IPS-18a (cell line): ENCODE data around the gene ZNF585A.
"Not testable (repeated sequence)": the region's sequence is repeated elsewhere in the genome, so short reads cannot be mapped to it uniquely, and the experiment has no call there.

Experiments used
- H3K27ac ChIP-seq: one replicate; pipeline ENCODE4 v1.5.1; 2013; ENCODE audit warnings: low read length
- H3K27me3 ChIP-seq: one replicate; pipeline ENCODE4 v1.6.1; 2013; ENCODE audit warnings: mild to moderate bottlenecking, low read length; ENCODE audit not compliant: control insufficient read depth, insufficient read depth
- H3K36me3 ChIP-seq: one replicate; pipeline ENCODE4 v1.6.1; 2013; ENCODE audit warnings: low read depth, low read length; ENCODE audit not compliant: control insufficient read depth
- H3K4me1 ChIP-seq: one replicate; pipeline ENCODE4 v1.6.1; 2013; ENCODE audit warnings: low read depth, low read length; ENCODE audit not compliant: control insufficient read depth
- H3K4me3 ChIP-seq: one replicate; pipeline ENCODE4 v1.5.1; 2013; ENCODE audit warnings: low read length
- H3K9ac ChIP-seq: one replicate; pipeline ENCODE4 v1.6.1; 2013; ENCODE audit warnings: mild to moderate bottlenecking, low read length, moderate library complexity
- H3K9me3 ChIP-seq: one replicate; pipeline ENCODE4 v1.6.1; 2013; ENCODE audit warnings: low read depth, low read length; ENCODE audit not compliant: control insufficient read depth

The ZNF585A gene

GRCh38 chr19:37160153-37160552 is 12.3 kb downstream of the ZNF585A start:
- Histone ChIP-seq H3K27me3 (no peaks in the 10 kb centered on the region), H3K27ac (no peak overlapping the region), H3K9me3 (peaks cover 77% of the 10 kb centered on the region), H3K4me3 (no peak overlapping the region), H3K9ac (no peak overlapping the region), H3K36me3 (peaks cover 6% of the 10 kb centered on the region), H3K4me1 (no peaks in the 10 kb centered on the region)

GRCh38 chr19:37148214-37148613 is 24.3 kb downstream of the ZNF585A start:
- Histone ChIP-seq H3K27me3 (no peaks in the 10 kb centered on the region), H3K36me3 (peaks cover 7% of the 10 kb centered on the region), H3K27ac (no peak overlapping the region), H3K9ac (no peak overlapping the region), H3K4me3 (no peak overlapping the region), H3K4me1 (no peaks in the 10 kb centered on the region), H3K9me3 (peaks cover 61% of the 10 kb centered on the region)

- Histone ChIP-seq H3K36me3 (no peaks in the 10 kb centered on the region), H3K9ac (no peak overlapping the region), H3K4me1 (no peaks in the 10 kb centered on the region), H3K27ac (no peak overlapping the region), H3K27me3 (no peaks in the 10 kb centered on the region), H3K4me3 (no peak overlapping the region), H3K9me3 (peaks cover 84% of the 10 kb centered on the region)
Observed at GRCh38 chr19:37136111-37136510, 36.4 kb downstream of the ZNF585A start.

- Histone ChIP-seq H3K36me3 (peaks cover 16% of the 10 kb centered on the region), H3K9ac (no peak overlapping the region), H3K4me3 (no peak overlapping the region), H3K4me1 (no peaks in the 10 kb centered on the region), H3K9me3 (peaks cover 92% of the 10 kb centered on the region), H3K27me3 (no peaks in the 10 kb centered on the region), H3K27ac (no peak overlapping the region)
Observed at GRCh38 chr19:37128821-37129177, 43.7 kb downstream of the ZNF585A start.

- Histone ChIP-seq H3K36me3 (peaks cover 16% of the 10 kb centered on the region), H3K27me3 (no peaks in the 10 kb centered on the region), H3K4me3 (no peak overlapping the region), H3K9me3 (peaks cover 89% of the 10 kb centered on the region), H3K4me1 (no peaks in the 10 kb centered on the region), H3K9ac (no peak overlapping the region), H3K27ac (no peak overlapping the region)
Observed at GRCh38 chr19:37127999-37128820, 44.3 kb downstream of the ZNF585A start.

GRCh38 chr19:37122093-37122492 is 50.4 kb downstream of the ZNF585A start:
- H3K4me1 ChIP-seq, H3K27me3 ChIP-seq, H3K27ac ChIP-seq, H3K4me3 ChIP-seq, H3K36me3 ChIP-seq, H3K9ac ChIP-seq: not testable (repeated sequence)
- H3K9me3 ChIP-seq = peaks cover 42% of the 10 kb centered on the region

- Histone ChIP-seq H3K9me3 (peaks cover 48% of the 10 kb centered on the region), H3K9ac (no peak overlapping the region), H3K27ac (no peak overlapping the region), H3K4me3 (no peak overlapping the region), H3K27me3 (no peaks in the 10 kb centered on the region), H3K36me3 (no peaks in the 10 kb centered on the region), H3K4me1 (no peaks in the 10 kb centered on the region)
Observed at GRCh38 chr19:37114001-37114400, 58.5 kb downstream of the ZNF585A start.

GRCh38 chr19:37111753-37112152 is 60.7 kb downstream of the ZNF585A start:
- H3K9me3 ChIP-seq = peaks cover 69% of the 10 kb centered on the region
- H3K9ac ChIP-seq, H3K4me1 ChIP-seq, H3K27me3 ChIP-seq, H3K27ac ChIP-seq, H3K4me3 ChIP-seq, H3K36me3 ChIP-seq: not testable (repeated sequence)

GRCh38 chr19:37104135-37104534 is 68.4 kb downstream of the ZNF585A start:
- H3K27ac ChIP-seq, H3K36me3 ChIP-seq: not testable (repeated sequence)

GRCh38 chr19:37098570-37098969 is 73.9 kb downstream of the ZNF585A start:
- no peaks in the 10 kb centered on the region for H3K27me3 ChIP-seq
- peaks cover 66% of the 10 kb centered on the region for H3K9me3 ChIP-seq
- peaks cover 3% of the 10 kb centered on the region for H3K36me3 ChIP-seq
- no peak overlapping the region for H3K4me3 ChIP-seq
- H3K27ac ChIP-seq = no peak overlapping the region
- H3K4me1 ChIP-seq = no peaks in the 10 kb centered on the region
- H3K9ac ChIP-seq = no peak overlapping the region

More at GRCh38 chr19:37104135-37104534, 68.4 kb downstream of the ZNF585A start:
- H3K4me3 ChIP-seq, H3K4me1 ChIP-seq, H3K27me3 ChIP-seq, H3K9ac ChIP-seq: not testable (repeated sequence)
- H3K9me3 ChIP-seq = peaks cover 60% of the 10 kb centered on the region

GRCh38 chr19:37095859-37096258 is 76.6 kb downstream of the ZNF585A start:
- Histone ChIP-seq H3K9ac (no peak overlapping the region), H3K27ac (no peak overlapping the region), H3K9me3 (peaks cover 59% of the 10 kb centered on the region), H3K4me3 (no peak overlapping the region), H3K27me3 (no peaks in the 10 kb centered on the region), H3K36me3 (peaks cover 13% of the 10 kb centered on the region), H3K4me1 (no peaks in the 10 kb centered on the region)
